Measurements from ENCODE around the gene PCF11.
A peak's percentile ranks its signal among the peaks of the same experiment; 100 is the strongest.

PCF11 gene

DNA sequence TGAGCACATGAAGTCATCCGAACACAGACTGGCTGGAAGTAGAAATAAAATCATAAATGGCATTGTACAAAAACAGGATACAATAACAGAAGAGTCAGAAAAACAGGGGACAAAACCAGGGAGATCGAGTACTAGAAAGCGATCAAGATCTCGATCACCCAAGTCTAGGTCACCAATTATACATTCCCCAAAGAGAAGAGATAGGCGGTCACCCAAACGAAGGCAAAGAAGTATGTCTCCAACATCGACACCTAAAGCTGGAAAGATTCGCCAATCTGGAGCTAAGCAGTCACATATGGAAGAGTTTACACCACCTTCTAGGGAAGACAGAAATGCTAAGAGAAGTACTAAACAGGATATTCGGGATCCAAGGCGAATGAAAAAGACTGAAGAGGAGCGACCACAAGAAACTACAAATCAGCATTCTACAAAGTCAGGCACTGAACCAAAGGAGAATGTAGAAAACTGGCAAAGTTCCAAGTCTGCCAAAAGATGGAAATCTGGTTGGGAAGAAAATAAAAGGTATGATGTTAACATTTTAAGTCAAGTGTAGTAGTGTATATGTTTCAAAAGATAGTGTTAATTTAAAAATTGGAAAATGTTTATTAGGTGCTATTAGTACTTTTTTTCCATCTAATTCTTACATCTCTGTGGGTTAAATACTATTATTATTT lies 9.4 kb downstream of the PCF11 start:
- no peak for DNase-seq
- intact Hi-C loops (cut with DNase I; ENCODE audit: low total_unique reads): no loop called here
- no peak overlapping the region for H3K27ac ChIP-seq
- H3K4me3 ChIP-seq: no peak overlapping the region
- no peaks in the 10 kb centered on the region for H3K27me3 ChIP-seq
- H3K36me3 ChIP-seq: peaks cover 58 to 72% (median 59%) of the 10 kb centered on the region in 3 donors
- H3K9me3 ChIP-seq: no peaks in the 10 kb centered on the region
- peaks cover 3 to 61% (median 38%) of the 10 kb centered on the region in 4 donors for H3K4me1 ChIP-seq
- TF ChIP-seq, protein P1, sequence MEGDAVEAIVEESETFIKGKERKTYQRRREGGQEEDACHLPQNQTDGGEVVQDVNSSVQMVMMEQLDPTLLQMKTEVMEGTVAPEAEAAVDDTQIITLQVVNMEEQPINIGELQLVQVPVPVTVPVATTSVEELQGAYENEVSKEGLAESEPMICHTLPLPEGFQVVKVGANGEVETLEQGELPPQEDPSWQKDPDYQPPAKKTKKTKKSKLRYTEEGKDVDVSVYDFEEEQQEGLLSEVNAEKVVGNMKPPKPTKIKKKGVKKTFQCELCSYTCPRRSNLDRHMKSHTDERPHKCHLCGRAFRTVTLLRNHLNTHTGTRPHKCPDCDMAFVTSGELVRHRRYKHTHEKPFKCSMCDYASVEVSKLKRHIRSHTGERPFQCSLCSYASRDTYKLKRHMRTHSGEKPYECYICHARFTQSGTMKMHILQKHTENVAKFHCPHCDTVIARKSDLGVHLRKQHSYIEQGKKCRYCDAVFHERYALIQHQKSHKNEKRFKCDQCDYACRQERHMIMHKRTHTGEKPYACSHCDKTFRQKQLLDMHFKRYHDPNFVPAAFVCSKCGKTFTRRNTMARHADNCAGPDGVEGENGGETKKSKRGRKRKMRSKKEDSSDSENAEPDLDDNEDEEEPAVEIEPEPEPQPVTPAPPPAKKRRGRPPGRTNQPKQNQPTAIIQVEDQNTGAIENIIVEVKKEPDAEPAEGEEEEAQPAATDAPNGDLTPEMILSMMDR (IDR thresholded peaks at IDR 0.05): no peak

DNA sequence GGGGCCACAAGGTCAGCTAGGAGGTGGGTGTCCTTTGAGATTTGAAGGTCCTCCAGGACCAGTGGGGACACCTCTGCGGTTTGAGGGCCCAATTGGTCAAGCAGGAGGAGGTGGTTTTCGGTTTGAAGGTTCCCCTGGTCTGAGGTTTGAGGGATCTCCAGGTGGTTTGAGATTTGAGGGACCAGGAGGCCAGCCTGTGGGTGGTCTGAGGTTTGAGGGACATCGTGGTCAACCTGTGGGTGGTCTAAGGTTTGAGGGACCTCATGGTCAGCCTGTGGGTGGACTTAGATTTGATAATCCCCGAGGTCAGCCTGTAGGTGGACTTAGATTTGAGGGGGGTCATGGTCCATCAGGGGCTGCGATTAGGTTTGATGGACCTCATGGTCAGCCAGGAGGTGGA lies 11.8 kb downstream of the PCF11 start:
- no peak for DNase-seq
- TF ChIP-seq, protein P1 (IDR thresholded peaks at IDR 0.05): no peak
- H3K27ac ChIP-seq: no peak overlapping the region
- intact Hi-C loops (cut with DNase I; ENCODE audit: low total_unique reads): no loop called here
- H3K36me3 ChIP-seq: peaks cover 60 to 80% (median 75%) of the 10 kb centered on the region in 3 donors
- peaks cover 0 to 61% (median 40%) of the 10 kb centered on the region in 4 donors for H3K4me1 ChIP-seq
- no peaks in the 10 kb centered on the region for H3K27me3 ChIP-seq
- no peaks in the 10 kb centered on the region for H3K9me3 ChIP-seq
- no peak overlapping the region for H3K4me3 ChIP-seq

DNA sequence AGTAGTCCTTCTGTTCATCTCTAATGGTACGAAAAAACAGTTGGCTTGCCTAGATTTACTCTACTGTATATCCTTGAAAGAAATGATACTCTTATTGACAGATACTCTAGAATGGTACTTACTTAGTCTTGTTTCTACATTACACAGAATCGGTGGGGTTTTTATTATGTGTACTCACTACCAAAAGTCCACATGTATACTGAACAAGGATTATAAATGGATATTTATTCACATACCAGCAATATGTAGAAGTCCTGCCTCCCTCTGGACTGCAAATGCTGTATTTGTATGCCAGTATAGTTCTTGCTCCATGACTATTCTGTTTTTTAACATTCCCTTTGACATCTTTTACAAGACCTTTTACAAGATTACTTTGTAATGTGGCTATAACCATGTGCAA lies 13.9 kb downstream of the PCF11 start:
- peak overlapping the region; percentile 1 to 17 for H3K4me3 ChIP-seq
- H3K4me1 ChIP-seq: peaks cover 0 to 71% (median 51%) of the 10 kb centered on the region in 4 donors
- H3K36me3 ChIP-seq: peaks cover 55 to 76% (median 62%) of the 10 kb centered on the region in 3 donors
- H3K27ac ChIP-seq: peak overlapping the region in 1 of 2 donors; percentile 8
- no peaks in the 10 kb centered on the region for H3K9me3 ChIP-seq
- TF ChIP-seq, protein P1 (IDR thresholded peaks at IDR 0.05): no peak
- intact Hi-C loops (cut with DNase I; ENCODE audit: low total_unique reads): no loop called here
- no peak for DNase-seq
- H3K27me3 ChIP-seq: no peaks in the 10 kb centered on the region

DNA sequence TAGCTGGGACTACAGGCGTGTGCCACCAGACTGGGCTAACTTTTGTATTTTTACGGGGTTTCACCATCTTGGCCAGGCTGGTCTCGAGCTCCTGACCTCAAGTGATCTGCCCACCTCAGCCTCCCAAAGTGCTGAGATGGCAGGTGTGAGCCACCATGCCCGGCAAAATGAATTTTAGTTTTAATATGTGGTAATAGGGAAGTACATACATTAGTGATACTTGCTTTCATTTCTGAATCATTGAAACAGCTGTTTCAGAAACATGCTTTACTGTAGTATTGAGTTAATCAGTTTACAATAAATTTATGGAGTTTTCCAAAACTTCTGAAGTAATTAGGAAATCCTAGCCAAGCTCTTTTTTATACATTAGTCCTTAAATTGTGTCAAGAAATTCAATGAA lies 15.6 kb downstream of the PCF11 start:
- TF ChIP-seq, protein P1 (IDR thresholded peaks at IDR 0.05): no peak
- no peak overlapping the region for H3K27ac ChIP-seq
- peak overlapping the region in 1 of 2 donors; percentile 4 for H3K4me3 ChIP-seq
- no peak for DNase-seq
- H3K27me3 ChIP-seq: no peaks in the 10 kb centered on the region
- intact Hi-C loops (cut with DNase I; ENCODE audit: low total_unique reads): no loop called here
- H3K36me3 ChIP-seq: peaks cover 46 to 77% (median 51%) of the 10 kb centered on the region in 3 donors
- H3K9me3 ChIP-seq: no peaks in the 10 kb centered on the region
- peaks cover 0 to 82% (median 52%) of the 10 kb centered on the region in 4 donors for H3K4me1 ChIP-seq

DNA sequence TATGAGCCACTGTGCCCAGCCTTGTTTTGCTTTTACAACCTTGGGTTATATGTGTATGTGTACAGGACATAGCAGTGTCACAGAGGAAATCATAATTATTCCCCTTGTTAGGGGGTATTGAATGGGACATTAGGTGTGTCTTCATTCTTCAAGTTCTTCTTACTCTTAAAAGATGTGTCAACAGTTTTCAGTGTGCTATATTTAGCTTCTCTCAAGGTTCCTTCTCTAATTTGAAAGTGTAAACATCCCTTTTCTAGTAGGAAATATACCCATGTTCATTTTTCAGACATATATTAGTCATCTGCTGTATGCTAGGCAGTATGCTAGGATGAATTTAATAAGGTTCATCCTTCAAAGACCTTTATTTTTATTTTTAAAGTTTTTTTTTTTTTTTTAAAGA lies 17.1 kb downstream of the PCF11 start:
- Histone ChIP-seq H3K27ac (no peak overlapping the region), H3K36me3 (peaks cover 41 to 77% (median 49%) of the 10 kb centered on the region in 3 donors), H3K9me3 (no peaks in the 10 kb centered on the region), H3K4me1 (peaks cover 0 to 86% (median 51%) of the 10 kb centered on the region in 4 donors), H3K27me3 (no peaks in the 10 kb centered on the region), H3K4me3 (no peak overlapping the region)
- no peak for DNase-seq
- intact Hi-C loops (cut with DNase I; ENCODE audit: low total_unique reads): no loop called here
- TF ChIP-seq, protein P1 (IDR thresholded peaks at IDR 0.05): no peak
